Peyer's patch (tissue), 4 donors: ENCODE data around the gene CFAP70. TPM values are rescaled to one million over a fixed set of nuclear protein-coding genes. Genes with fewer than 3 reads are reported as not detected.
A peak's percentile ranks its signal among the peaks of the same experiment; 100 is the strongest.

Experiments used
- DNase-seq, 3 donors: peaks; one replicate each; pipeline ENCODE4 v3.0.0-alpha.2; 2017 to 2019
- H3K27ac ChIP-seq, 4 donors: fragments of 200-600 bp; sonication (generic); one replicate each; pipeline ENCODE4 v1.5.1; 2016 to 2019
- H3K27me3 ChIP-seq, 2 donors: fragments of 200-600 bp; sonication (generic); one replicate each; pipeline ENCODE4 v1.5.1; 2019
- H3K36me3 ChIP-seq, 3 donors: fragments of 200-600 bp; sonication (generic); one replicate each; pipeline ENCODE4 v1.5.1; 2016 to 2019
- H3K4me1 ChIP-seq, 4 donors: fragments of 200-600 bp; sonication (generic); one replicate each; pipeline ENCODE4 v1.5.1; 2016 to 2019
- H3K4me3 ChIP-seq, 4 donors: fragments of 200-600 bp; sonication (generic); 1 replicate in 3 of 4; 2 replicates in 1 of 4; pipeline ENCODE4 v1.5.1; 2016 to 2019; ENCODE audit warnings: mild to moderate bottlenecking in 1 of 4
- H3K9me3 ChIP-seq, 4 donors: fragments of 200-600 bp; sonication (generic); one replicate each; pipeline ENCODE4 v1.5.1; 2016 to 2019; ENCODE audit warnings: mild to moderate bottlenecking in 1 of 4
- CTCF ChIP-seq, 6 experiments: fragments of 450-650 bp in 4 of 6; fragments of 200-600 bp in 2 of 6; sonication (generic) in 1 of 6; IDR thresholded peaks; one replicate each; pipeline ENCODE4 v1.5.1; 2017 to 2019; ENCODE audit warnings: antibody characterized with exemption in 6 of 6, mild to moderate bottlenecking in 3 of 6, moderate library complexity in 1 of 6
- POLR2A ChIP-seq, 2 donors: fragments of 450-650 bp; IDR thresholded peaks; one replicate each; pipeline ENCODE4 v1.5.1; 2017; ENCODE audit warnings: antibody characterized with exemption in 2 of 2, mild to moderate bottlenecking in 2 of 2, moderate library complexity in 2 of 2
- total RNA-seq, 4 donors: library from RNA; depleted of rRNA; stranded (reverse); fragments of >200 nt; gene quantifications; one replicate each; pipeline ENCODE4 v1.1.0, GENCODE V29; 2016

Gene CFAP70
- total RNA-seq, 4 donors from 2014 or later, result 0.88 to 5.8 (median 2.5) TPM

- no peaks in the 10 kb centered on the region for H3K9me3 ChIP-seq
- no peak for TF ChIP-seq POLR2A (IDR thresholded peaks at IDR 0.05)
- no peak for TF ChIP-seq CTCF (IDR thresholded peaks at IDR 0.05)
- no peak overlapping the region for H3K4me3 ChIP-seq
- H3K27me3 ChIP-seq, result no peaks in the 10 kb centered on the region
- H3K4me1 ChIP-seq, result no peaks in the 10 kb centered on the region
- no peak overlapping the region for H3K27ac ChIP-seq
- no peak for DNase-seq
- H3K36me3 ChIP-seq, result peaks cover 0 to 31% (median 0%) of the 10 kb centered on the region in 3 donors
Measured at GRCh38 chr10:73364964-73365363, 6.3 kb upstream of the CFAP70 start.

GRCh38 chr10:73359492-73359891 is 828 bp upstream of the CFAP70 start:
- no peaks in the 10 kb centered on the region for H3K9me3 ChIP-seq
- TF ChIP-seq POLR2A (IDR thresholded peaks at IDR 0.05) (no peak), CTCF (IDR thresholded peaks at IDR 0.05) (no peak)
- H3K36me3 ChIP-seq, result peaks cover 0 to 6% (median 0%) of the 10 kb centered on the region in 3 donors
- H3K27me3 ChIP-seq, result no peaks in the 10 kb centered on the region
- no peak for DNase-seq
- H3K4me3 ChIP-seq, result no peak overlapping the region
- H3K27ac ChIP-seq, result no peak overlapping the region
- H3K4me1 ChIP-seq, result no peaks in the 10 kb centered on the region

- Histone ChIP-seq H3K27me3 (no peaks in the 10 kb centered on the region), H3K27ac (no peak overlapping the region), H3K9me3 (no peaks in the 10 kb centered on the region), H3K4me3 (peak overlapping the region; percentile 70 to 84 (median 78)), H3K36me3 (no peaks in the 10 kb centered on the region), H3K4me1 (no peaks in the 10 kb centered on the region)
- DNase-seq, result no peak
- no peak for TF ChIP-seq POLR2A (IDR thresholded peaks at IDR 0.05)
- no peak for TF ChIP-seq CTCF (IDR thresholded peaks at IDR 0.05)
Measured at GRCh38 chr10:73357821-73358220, 843 bp downstream of the CFAP70 start.

GRCh38 chr10:73357166-73357565 is 1.5 kb downstream of the CFAP70 start:
- Histone ChIP-seq H3K27me3 (no peaks in the 10 kb centered on the region), H3K27ac (no peak overlapping the region), H3K9me3 (no peaks in the 10 kb centered on the region), H3K4me1 (no peaks in the 10 kb centered on the region), H3K4me3 (no peak overlapping the region), H3K36me3 (no peaks in the 10 kb centered on the region)
- no peak for TF ChIP-seq CTCF (IDR thresholded peaks at IDR 0.05)
- no peak for TF ChIP-seq POLR2A (IDR thresholded peaks at IDR 0.05)
- no peak for DNase-seq

- no peak overlapping the region for H3K27ac ChIP-seq
- H3K9me3 ChIP-seq, result no peaks in the 10 kb centered on the region
- no peaks in the 10 kb centered on the region for H3K27me3 ChIP-seq
- H3K4me3 ChIP-seq, result no peak overlapping the region
- no peaks in the 10 kb centered on the region for H3K36me3 ChIP-seq
- no peaks in the 10 kb centered on the region for H3K4me1 ChIP-seq
- no peak for DNase-seq
- TF ChIP-seq POLR2A (IDR thresholded peaks at IDR 0.05), result no peak
- TF ChIP-seq CTCF (IDR thresholded peaks at IDR 0.05), result no peak
Measured at GRCh38 chr10:73344269-73344668, 14.4 kb downstream of the CFAP70 start.

- no peaks in the 10 kb centered on the region for H3K4me1 ChIP-seq
- no peaks in the 10 kb centered on the region for H3K9me3 ChIP-seq
- H3K4me3 ChIP-seq, result no peak overlapping the region
- H3K27ac ChIP-seq, result no peak overlapping the region
- no peak for TF ChIP-seq POLR2A (IDR thresholded peaks at IDR 0.05)
- TF ChIP-seq CTCF (IDR thresholded peaks at IDR 0.05), result no peak
- no peak for DNase-seq
- no peaks in the 10 kb centered on the region for H3K36me3 ChIP-seq
- H3K27me3 ChIP-seq, result no peaks in the 10 kb centered on the region
Measured at GRCh38 chr10:73340121-73340520, 18.5 kb downstream of the CFAP70 start.
